Subcutaneous adipose tissue (tissue), 4 donors: ENCODE data around the gene RNASE8. TPM values are rescaled to one million over a fixed set of nuclear protein-coding genes. Genes with fewer than 3 reads are reported as not detected.

ENCODE experiments used
- CTCF ChIP-seq: fragments of 450-650 bp; IDR thresholded peaks from one replicate; pipeline ENCODE4 v1.5.1; 2016; ENCODE audit warnings: low read depth, mild to moderate bottlenecking, control low read depth, antibody characterized with exemption, moderate library complexity
- total RNA-seq, 4 donors: library from RNA; depleted of rRNA; stranded (reverse); fragments of >200 nt; gene quantifications; one replicate each; pipeline ENCODE4 v1.1.0, GENCODE V29; 2016

RNASE8 gene
- total RNA-seq, 4 donors from 2014 or later, result not detected

GRCh38 chr14:21040370-21040925 lies 17.2 kb upstream of the RNASE8 start:
- no peak for TF ChIP-seq CTCF

GRCh38 chr14:21041676-21042433 lies 15.8 kb upstream of the RNASE8 start, which contains the start of gene RNASE7:
Gene RNASE7 (plus strand): TSS chr14:21042362. CDS start chr14:21042993, 631 bp downstream.
- TF ChIP-seq CTCF, result no peak

DNA sequence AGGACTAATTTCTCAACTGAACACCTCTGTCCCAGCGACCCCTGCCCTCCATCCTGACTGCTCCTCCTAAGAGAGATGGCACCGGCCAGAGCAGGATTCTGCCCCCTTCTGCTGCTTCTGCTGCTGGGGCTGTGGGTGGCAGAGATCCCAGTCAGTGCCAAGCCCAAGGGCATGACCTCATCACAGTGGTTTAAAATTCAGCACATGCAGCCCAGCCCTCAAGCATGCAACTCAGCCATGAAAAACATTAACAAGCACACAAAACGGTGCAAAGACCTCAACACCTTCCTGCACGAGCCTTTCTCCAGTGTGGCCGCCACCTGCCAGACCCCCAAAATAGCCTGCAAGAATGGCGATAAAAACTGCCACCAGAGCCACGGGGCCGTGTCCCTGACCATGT lies 14.7 kb upstream of the RNASE8 start:
- no peak for TF ChIP-seq CTCF

DNA sequence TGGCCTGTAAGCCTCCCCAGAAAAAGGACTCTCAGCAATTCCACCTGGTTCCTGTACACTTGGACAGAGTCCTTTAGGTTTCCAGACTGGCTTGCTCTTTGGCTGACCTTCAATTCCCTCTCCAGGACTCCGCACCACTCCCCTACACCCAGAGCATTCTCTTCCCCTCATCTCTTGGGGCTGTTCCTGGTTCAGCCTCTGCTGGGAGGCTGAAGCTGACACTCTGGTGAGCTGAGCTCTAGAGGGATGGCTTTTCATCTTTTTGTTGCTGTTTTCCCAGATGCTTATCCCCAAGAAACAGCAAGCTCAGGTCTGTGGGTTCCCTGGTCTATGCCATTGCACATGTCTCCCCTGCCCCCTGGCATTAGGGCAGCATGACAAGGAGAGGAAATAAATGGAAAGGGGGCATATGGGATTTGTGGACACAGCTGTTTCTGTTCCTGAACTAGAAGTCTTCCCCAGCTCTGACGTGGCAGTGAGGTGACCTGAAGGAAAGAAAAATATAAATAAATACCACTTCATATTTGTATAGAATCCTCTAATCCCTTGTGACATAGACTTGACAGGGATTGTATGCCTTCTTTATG lies 14.1 kb upstream of the RNASE8 start:
- no peak for TF ChIP-seq CTCF

- TF ChIP-seq CTCF, result no peak
These were observed 13.5 kb upstream of the RNASE8 start for GRCh38 chr14:21043974-21044618.

GRCh38 chr14:21047378-21047781 lies 10.2 kb upstream of the RNASE8 start:
- no peak for TF ChIP-seq CTCF

GRCh38 chr14:21048638-21049037 lies 9.0 kb upstream of the RNASE8 start:
- no peak for TF ChIP-seq CTCF
